H1 (cell line): ENCODE data around the gene NF1. TPM values are rescaled to one million over a fixed set of nuclear protein-coding genes. Genes with fewer than 3 reads are reported as not detected.

Experiments used
- CTCF ChIA-PET: fragments of 300-600 bp; sonication (Branson Sonifier 250); formaldehyde crosslinking; loops from one replicate; lab custom pipeline; 2021; ENCODE audit not compliant: partially characterized antibody; lab: Charles Lee
- POLR2A ChIA-PET: fragments of 300-600 bp; sonication (Branson Sonifier 250); formaldehyde crosslinking; loops from one replicate; lab custom pipeline; 2021; ENCODE audit warnings: inconsistent platforms; ENCODE audit not compliant: partially characterized antibody; lab: Charles Lee
- DNase-seq, 2 experiments: peaks; one replicate each; pipeline versions ENCODE4 v3.0.0 to v3.0.0-alpha.2; 2010 to 2022; ENCODE audit warnings: low spot score in 2 of 2, low read depth in 1 of 2, mixed read lengths in 1 of 2
- FAIRE-seq: peaks from 2 replicates; lab custom pipeline; 2011; peaks lifted over from hg19 to GRCh38; lab: Jason Lieb, UNC
- H2AFZ ChIP-seq: 2 replicates; pipeline ENCODE4 v1.8.1; 2012; ENCODE audit warnings: low read length, inconsistent platforms
- H2AK5ac ChIP-seq: 2 replicates; pipeline ENCODE4 v1.6.1; 2013; ENCODE audit warnings: low read depth, low read length
- H2BK120ac ChIP-seq: replicated peaks from 2 replicates; pipeline ENCODE3; 2013; ENCODE audit warnings: low read depth, low read length, inconsistent platforms
- H2BK12ac ChIP-seq: 2 replicates; pipeline ENCODE4 v1.6.1; 2013; ENCODE audit warnings: low read depth, low read length
- H2BK15ac ChIP-seq: 2 replicates; pipeline ENCODE4 v1.6.1; 2013; ENCODE audit warnings: low read length
- H2BK20ac ChIP-seq: 2 replicates; pipeline ENCODE4 v1.6.1; 2013; ENCODE audit warnings: low read length
- H2BK5ac ChIP-seq: 2 replicates; pipeline ENCODE4 v1.6.1; 2013; ENCODE audit warnings: low read depth, low read length
- H3K14ac ChIP-seq: 2 replicates; pipeline ENCODE4 v1.6.1; 2013; ENCODE audit warnings: inconsistent platforms; ENCODE audit not compliant: insufficient read length
- H3K18ac ChIP-seq: 2 replicates; pipeline ENCODE4 v1.6.1; 2013; ENCODE audit warnings: low read length; ENCODE audit errors: extremely low read depth
- H3K23ac ChIP-seq: 2 replicates; pipeline ENCODE4 v1.6.1; 2013; ENCODE audit warnings: inconsistent platforms; ENCODE audit not compliant: insufficient read length
- H3K23me2 ChIP-seq: 2 replicates; pipeline ENCODE4 v1.6.1; 2013; ENCODE audit warnings: low read depth, low read length
- H3K27ac ChIP-seq: 2 replicates; pipeline ENCODE4 v1.6.1; 2011; ENCODE audit warnings: low read depth, low read length, inconsistent platforms
- H3K27me3 ChIP-seq, 4 experiments: replicated peaks in 1 of 4; 1 replicate in 1 of 4; 2 replicates in 3 of 4; pipeline versions ENCODE4 v1.6.1 to v1.8.1; 2011 to 2013; ENCODE audit warnings: low read length in 3 of 4, mild to moderate bottlenecking in 3 of 4, inconsistent platforms in 2 of 4, mixed read lengths in 2 of 4, moderate library complexity in 1 of 4; ENCODE audit not compliant: control insufficient read depth in 3 of 4, insufficient read depth in 3 of 4; ENCODE audit errors: extremely low read depth in 1 of 4
- H3K36me3 ChIP-seq, 4 experiments: 2 replicates each; pipeline versions ENCODE4 v1.6.1 to v1.8.1; 2011 to 2013; ENCODE audit warnings: mild to moderate bottlenecking in 4 of 4, low read length in 3 of 4, moderate library complexity in 2 of 4, control low read depth in 1 of 4, inconsistent platforms in 1 of 4; ENCODE audit not compliant: insufficient read depth in 4 of 4, control insufficient read depth in 2 of 4
- H3K4ac ChIP-seq: replicated peaks from 2 replicates; pipeline ENCODE3; 2013; ENCODE audit warnings: low read length, low read depth, mixed read lengths, inconsistent platforms; ENCODE audit not compliant: insufficient read length
- H3K4me1 ChIP-seq, 4 experiments: replicated peaks in 1 of 4; 1 replicate in 1 of 4; 2 replicates in 3 of 4; pipeline versions ENCODE4 v1.6.1 to v1.8.1; 2011 to 2013; ENCODE audit warnings: low read length in 3 of 4, inconsistent platforms in 2 of 4, mixed read lengths in 1 of 4; ENCODE audit not compliant: insufficient read depth in 4 of 4, control insufficient read depth in 3 of 4
- H3K4me2 ChIP-seq, 2 experiments: 2 replicates each; pipeline versions ENCODE4 v1.6.1 to v1.8.1; 2011 to 2013; ENCODE audit warnings: low read depth in 2 of 2, low read length in 2 of 2, control low read depth in 1 of 2, inconsistent platforms in 1 of 2, mild to moderate bottlenecking in 1 of 2; ENCODE audit not compliant: insufficient read depth in 1 of 2
- H3K4me3 ChIP-seq, 4 experiments: fragments of 200-600, 300-600 bp in 1 of 4; sonication (generic), shearing (Covaris generic), sonication (Bioruptor Twin) in 1 of 4; 2 replicates each; pipeline versions ENCODE4 v1.5.1 to v1.8.1; 2011 to 2016; ENCODE audit warnings: low read length in 4 of 4, low read depth in 3 of 4, control low read depth in 2 of 4, inconsistent platforms in 2 of 4, mild to moderate bottlenecking in 2 of 4, mixed read lengths in 1 of 4, moderate library complexity in 1 of 4; ENCODE audit not compliant: insufficient read depth in 2 of 4; ENCODE audit errors: extremely low read depth in 1 of 4
- H3K56ac ChIP-seq: replicated peaks from 2 replicates; pipeline ENCODE3; 2013; ENCODE audit warnings: low read depth, mild to moderate bottlenecking, mixed read lengths, low read length, inconsistent platforms; ENCODE audit not compliant: insufficient read length
- H3K79me1 ChIP-seq: 2 replicates; pipeline ENCODE4 v1.6.1; 2013; ENCODE audit warnings: low read depth, low read length, control low read depth
- H3K79me2 ChIP-seq, 2 experiments: 2 replicates each; pipeline versions ENCODE4 v1.6.1 to v1.8.1; 2012 to 2013; ENCODE audit warnings: low read length in 2 of 2, mild to moderate bottlenecking in 2 of 2, inconsistent platforms in 1 of 2; ENCODE audit not compliant: insufficient read depth in 2 of 2, control insufficient read depth in 1 of 2
- H3K9ac ChIP-seq, 4 experiments: replicated peaks in 1 of 4; 1 replicate in 1 of 4; 2 replicates in 3 of 4; pipeline versions ENCODE4 v1.6.1 to v1.8.1; 2011 to 2013; ENCODE audit warnings: low read depth in 3 of 4, low read length in 3 of 4, control low read depth in 2 of 4, mild to moderate bottlenecking in 2 of 4, moderate library complexity in 2 of 4, inconsistent platforms in 1 of 4; ENCODE audit errors: extremely low read depth in 1 of 4
- H3K9me3 ChIP-seq, 2 experiments: 2 replicates each; pipeline versions ENCODE4 v1.6.1 to v1.8.1; 2012 to 2013; ENCODE audit warnings: mild to moderate bottlenecking in 2 of 2, moderate library complexity in 2 of 2, control low read depth in 1 of 2, inconsistent platforms in 1 of 2, low read depth in 1 of 2, low read length in 1 of 2, mixed read lengths in 1 of 2; ENCODE audit not compliant: insufficient read depth in 2 of 2
- H4K20me1 ChIP-seq, 2 experiments: replicated peaks in 1 of 2; 2 replicates each; pipeline versions ENCODE3 to v1.8.1; 2011 to 2013; ENCODE audit warnings: inconsistent platforms in 2 of 2, low read length in 2 of 2, mild to moderate bottlenecking in 1 of 2; ENCODE audit not compliant: insufficient read depth in 2 of 2, control insufficient read depth in 1 of 2
- H4K5ac ChIP-seq: 2 replicates; pipeline ENCODE4 v1.6.1; 2013; ENCODE audit warnings: low read length, low read depth, mixed read lengths, inconsistent platforms; ENCODE audit not compliant: insufficient read length
- H4K8ac ChIP-seq: 2 replicates; pipeline ENCODE4 v1.8.0; 2013; ENCODE audit warnings: mild to moderate bottlenecking, moderate library complexity, low read length, inconsistent platforms; ENCODE audit not compliant: insufficient read depth; ENCODE audit errors: extremely low read depth
- H4K91ac ChIP-seq: replicated peaks from 2 replicates; pipeline ENCODE3; 2013; ENCODE audit warnings: low read length, mixed read lengths, inconsistent platforms; ENCODE audit not compliant: insufficient read length
- BACH1 ChIP-seq: IDR thresholded peaks from 2 replicates; pipeline ENCODE4 v1.6.1; 2012; ENCODE audit warnings: low read length, improper control_type of control experiment
- CBX8 ChIP-seq: fragments of 300-800, 300-1000 bp; sonication (generic); IDR thresholded peaks from 2 replicates; pipeline ENCODE4 v1.7.1; 2016; ENCODE audit warnings: low read depth, low read length, borderline replicate concordance
- CHD2 ChIP-seq: IDR thresholded peaks from 2 replicates; pipeline ENCODE4 v1.6.1; 2012; ENCODE audit warnings: low read length, improper control_type of control experiment
- EZH2 ChIP-seq: fragments of 200-600 bp; sonication (generic); IDR thresholded peaks from 2 replicates; pipeline ENCODE4 v1.7.1; 2012; ENCODE audit warnings: low read depth, mild to moderate bottlenecking, moderate library complexity, low read length, inconsistent platforms; ENCODE audit not compliant: severe bottlenecking
- KDM1A ChIP-seq: fragments of 200-600, 300-600 bp; sonication (generic); IDR thresholded peaks from 2 replicates; pipeline ENCODE4 v1.7.1; 2016; ENCODE audit warnings: mild to moderate bottlenecking, low read length, borderline replicate concordance
- POU5F1 ChIP-seq: IDR thresholded peaks from 2 replicates; pipeline ENCODE4 v1.6.1; 2011; ENCODE audit warnings: low read depth, mild to moderate bottlenecking, low read length, moderate library complexity
- RAD21 ChIP-seq, 2 experiments: IDR thresholded peaks in 1 of 2; conservative IDR thresholded peaks in 1 of 2; 2 replicates each; pipeline ENCODE4 v1.6.1; 2011; ENCODE audit warnings: low read depth in 2 of 2, low read length in 2 of 2, improper control_type of control experiment in 1 of 2, inconsistent platforms in 1 of 2, mild to moderate bottlenecking in 1 of 2, moderate library complexity in 1 of 2
- RBBP5 ChIP-seq: IDR thresholded peaks from 2 replicates; pipeline ENCODE4 v1.7.1; 2012; ENCODE audit warnings: low read depth, mild to moderate bottlenecking, inconsistent platforms, low read length, moderate library complexity, borderline replicate concordance
- SP2 ChIP-seq: IDR thresholded peaks from 2 replicates; pipeline ENCODE4 v1.6.1; 2012; ENCODE audit warnings: mild to moderate bottlenecking, low read length, inconsistent platforms
- SP4 ChIP-seq: IDR thresholded peaks from 2 replicates; pipeline ENCODE4 v1.6.1; 2012; ENCODE audit warnings: low read length, inconsistent platforms
- WGBS, 2 experiments: shearing (Covaris generic) in 1 of 2; methylation state at CpG; one replicate each; pipeline versions ENCODE4 v1.1.6 to v1.1.7; 2013 to 2015; ENCODE audit warnings: low lambda C conversion rate in 2 of 2, mixed read lengths in 2 of 2, inconsistent platforms in 1 of 2, low coverage in 1 of 2, missing lambda C conversion rate in 1 of 2; ENCODE audit not compliant: insufficient replicate concordance in 2 of 2, insufficient coverage in 1 of 2, insufficient read length in 1 of 2; ENCODE audit errors: extremely low coverage in 1 of 2, missing lambda C conversion rate in 1 of 2; 5-methylcytosine and 5-hydroxymethylcytosine counted together
- polyA plus RNA-seq, 7 experiments: library from polyadenylated mRNA; depleted of rRNA in 3 of 7; stranded (reverse) in 5 of 7; unstranded in 2 of 7; fragments of >200 nt in 5 of 7; fragments of 200-250 nt in 2 of 7; gene quantifications; 1 replicate in 5 of 7; 2 replicates in 1 of 7; 4 replicates in 1 of 7; pipeline versions ENCODE4 v1.2.1 to v1.2.3, GENCODE V29; 2011 to 2013; ENCODE audit warnings: missing spikeins in 2 of 7, mixed read lengths in 2 of 7
- total RNA-seq: library from RNA; stranded (reverse); fragmentation: NEBNext Ultra II Directional; extraction: Animal tissue kit (Norgen Biotek cat#: 25700); gene quantifications from 2 replicates; pipeline ENCODE4 v1.2.1, GENCODE V29; 2021
- TF ChIP-seq, protein P1 (sequence below), 3 experiments: IDR thresholded peaks; 1 replicate in 2 of 3; 2 replicates in 1 of 3; pipeline versions ENCODE4 v1.5.1 to v1.6.1; 2011; ENCODE audit warnings: low read length in 3 of 3, mild to moderate bottlenecking in 3 of 3, inconsistent platforms in 2 of 3, low read depth in 1 of 3, moderate library complexity in 1 of 3; ENCODE audit not compliant: insufficient read depth in 1 of 3; ENCODE audit errors: control extremely low read depth in 1 of 3
- TF ChIP-seq, protein P2 (sequence below): IDR thresholded peaks from 2 replicates; pipeline ENCODE4 v1.6.1; 2012; ENCODE audit warnings: inconsistent platforms

NF1 gene
- total and polyA plus RNA-seq, 2 of the 8 experiments (the other 6 are each of a cell fraction or from before 2014, with no cell fraction given), result 19.3 to 29.6 TPM

- Histone ChIP-seq H3K4ac (no peak overlapping the region), H4K20me1 (peaks cover 3 to 8% of the 10 kb centered on the region in 2 experiments), H3K23me2 (no peaks in the 10 kb centered on the region), H2BK15ac (no peak overlapping the region), H3K4me1 (peaks cover 3 to 16% (median 9%) of the 10 kb centered on the region in 4 experiments), H3K14ac (no peak overlapping the region), H3K79me2 (peaks cover 0 to 79% of the 10 kb centered on the region in 2 experiments; a peak in 3 of 4 replicates), H3K18ac (no peak overlapping the region), H2AK5ac (no peak overlapping the region), H3K56ac (no peak overlapping the region), H3K4me3 (no peak overlapping the region), H3K23ac (no peak overlapping the region), H3K79me1 (peaks cover 5% of the 10 kb centered on the region; the same call in 1 of the 2 replicates), H4K91ac (no peak overlapping the region), H4K5ac (no peak overlapping the region), H2BK5ac (no peak overlapping the region), H2BK20ac (no peak overlapping the region), H3K9ac (no peak overlapping the region), H4K8ac (no peak overlapping the region), H3K27me3 (peaks cover 0 to 1% (median 0%) of the 10 kb centered on the region in 4 experiments; a peak in 1 of 7 replicates), H2BK12ac (no peak overlapping the region), H2BK120ac (no peak overlapping the region), H3K9me3 (no peaks in the 10 kb centered on the region), H2AFZ (no peak overlapping the region), H3K4me2 (no peak overlapping the region), H3K27ac (no peak overlapping the region), H3K36me3 (no peaks in the 10 kb centered on the region)
- ChIA-PET POLR2A (no interaction called here), CTCF (no interaction called here)
- WGBS, 2 experiments, result 91% methylated on average over 3 of the region's 3 CpGs; no CpG with 5 or more reads in 1 of the 2 experiments
- no peak for FAIRE-seq
- DNase-seq, result no peak
- TF ChIP-seq KDM1A (no peak), CHD2 (no peak), SP4 (no peak), RAD21 (IDR thresholded peaks at IDR 0.05 in 1 of 2, conservative IDR thresholded peaks at IDR 0.05 in 1 of 2; ENCODE audit: low read depth in 2 of 2, low read length in 2 of 2) (no peak), POU5F1 (no peak), EZH2 (no peak), CBX8 (no peak), SP2 (no peak), BACH1 (no peak), RBBP5 (no peak)
- TF ChIP-seq, protein P1, sequence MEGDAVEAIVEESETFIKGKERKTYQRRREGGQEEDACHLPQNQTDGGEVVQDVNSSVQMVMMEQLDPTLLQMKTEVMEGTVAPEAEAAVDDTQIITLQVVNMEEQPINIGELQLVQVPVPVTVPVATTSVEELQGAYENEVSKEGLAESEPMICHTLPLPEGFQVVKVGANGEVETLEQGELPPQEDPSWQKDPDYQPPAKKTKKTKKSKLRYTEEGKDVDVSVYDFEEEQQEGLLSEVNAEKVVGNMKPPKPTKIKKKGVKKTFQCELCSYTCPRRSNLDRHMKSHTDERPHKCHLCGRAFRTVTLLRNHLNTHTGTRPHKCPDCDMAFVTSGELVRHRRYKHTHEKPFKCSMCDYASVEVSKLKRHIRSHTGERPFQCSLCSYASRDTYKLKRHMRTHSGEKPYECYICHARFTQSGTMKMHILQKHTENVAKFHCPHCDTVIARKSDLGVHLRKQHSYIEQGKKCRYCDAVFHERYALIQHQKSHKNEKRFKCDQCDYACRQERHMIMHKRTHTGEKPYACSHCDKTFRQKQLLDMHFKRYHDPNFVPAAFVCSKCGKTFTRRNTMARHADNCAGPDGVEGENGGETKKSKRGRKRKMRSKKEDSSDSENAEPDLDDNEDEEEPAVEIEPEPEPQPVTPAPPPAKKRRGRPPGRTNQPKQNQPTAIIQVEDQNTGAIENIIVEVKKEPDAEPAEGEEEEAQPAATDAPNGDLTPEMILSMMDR (IDR thresholded peaks at IDR 0.05; ENCODE audit: control extremely low read depth in 1 of 3, insufficient read depth in 1 of 3, low read depth in 1 of 3, low read length in 3 of 3), result no peak
- TF ChIP-seq, protein P2, sequence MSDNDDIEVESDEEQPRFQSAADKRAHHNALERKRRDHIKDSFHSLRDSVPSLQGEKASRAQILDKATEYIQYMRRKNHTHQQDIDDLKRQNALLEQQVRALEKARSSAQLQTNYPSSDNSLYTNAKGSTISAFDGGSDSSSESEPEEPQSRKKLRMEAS, result no peak
These were observed 31.5 kb downstream of the NF1 start for GRCh38 chr17:31126318-31126717.
